IPS-NIHi11 (cell line): ENCODE data around the gene UGT2A2.
A peak's percentile ranks its signal among the peaks of the same experiment; 100 is the strongest.
"Not testable (repeated sequence)": the region's sequence is repeated elsewhere in the genome, so short reads cannot be mapped to it uniquely, and the experiment has no call there.

Source experiments
- DNase-seq: peaks from one replicate; pipeline ENCODE4 v3.0.0; 2012; ENCODE audit warnings: mixed read lengths, low spot score

The UGT2A2 gene

GRCh38 chr4:69639542-69639941 lies at the start of gene UGT2A2:
TSS of gene UGT2A2 (minus strand) at chr4:69639642. CDS start at chr4:69639640, 2 bp downstream.
- no peak for DNase-seq

DNA sequence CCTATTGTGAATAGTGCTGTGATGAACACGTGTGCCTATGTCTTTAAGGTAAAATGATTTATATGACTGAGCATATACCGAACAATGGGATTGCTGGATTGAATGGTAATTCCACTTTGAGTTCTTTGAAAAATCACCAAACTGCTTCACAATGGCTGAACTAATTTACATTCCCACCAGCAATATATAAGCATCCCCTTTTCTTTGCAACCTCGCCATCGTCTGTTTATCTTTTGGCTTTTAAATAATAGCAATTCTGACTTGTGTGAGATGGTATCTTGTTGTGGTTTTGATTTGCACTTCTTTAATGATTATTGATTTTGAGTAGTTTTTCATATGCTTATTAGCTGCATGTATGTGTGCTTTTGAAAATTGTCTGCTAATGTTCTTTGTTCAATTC lies 45.4 kb upstream of the UGT2A2 start:
- no peak for DNase-seq

- no peak for DNase-seq
Observed at GRCh38 chr4:69668680-69669079, 29.2 kb upstream of the UGT2A2 start.

DNA sequence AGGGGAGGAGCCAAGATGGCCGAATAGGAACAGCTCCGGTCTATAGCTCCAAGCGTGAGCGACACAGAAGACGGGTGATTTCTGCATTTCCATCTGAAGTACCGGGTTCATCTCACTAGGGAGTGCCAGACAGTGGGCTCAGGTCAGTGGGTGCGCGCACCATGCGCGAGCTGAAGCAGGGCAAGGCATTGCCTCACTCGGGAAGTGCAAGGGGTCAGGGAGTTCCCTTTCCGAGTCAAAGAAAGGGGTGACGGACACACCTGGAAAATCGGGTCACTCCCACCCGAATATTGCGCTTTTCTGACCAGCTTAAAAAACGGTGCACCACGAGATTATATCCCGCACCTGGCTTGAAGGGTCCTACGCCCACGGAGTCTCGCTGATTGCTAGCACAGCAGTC lies 24.6 kb upstream of the UGT2A2 start:
- DNase-seq: not testable (repeated sequence)

DNA sequence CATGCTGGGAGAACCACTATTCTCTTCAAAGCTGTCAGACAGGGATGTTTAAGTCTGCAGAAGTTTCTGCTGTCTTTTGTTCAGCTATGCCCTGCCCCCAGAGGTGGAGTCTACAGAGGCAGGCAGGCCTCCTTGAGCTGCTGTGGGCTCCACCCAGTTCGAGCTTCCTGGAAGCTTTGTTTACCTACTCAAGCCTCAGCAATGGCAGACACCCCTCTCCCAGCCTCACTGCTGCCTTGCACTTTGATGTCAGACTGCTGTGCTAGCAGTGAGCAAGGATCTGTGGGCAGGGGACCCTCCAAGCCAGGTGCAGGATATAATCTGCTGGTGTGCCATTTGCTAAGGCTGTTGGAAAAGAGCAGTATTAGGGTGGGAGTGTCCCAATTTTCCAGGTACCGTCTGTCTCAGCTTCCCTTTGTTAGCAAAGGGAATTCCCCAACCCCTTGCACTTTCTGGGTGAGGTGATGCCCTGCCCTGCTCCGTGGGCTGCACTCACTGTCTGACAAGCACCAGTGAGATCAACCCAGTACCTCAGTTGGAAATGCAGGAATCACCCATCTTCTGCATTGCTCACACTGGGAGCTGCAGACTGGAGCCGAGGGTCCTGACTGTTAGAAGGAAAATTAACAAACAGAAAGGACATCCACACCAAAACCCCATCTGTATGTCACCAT lies 21.8 kb upstream of the UGT2A2 start:
- DNase-seq: not testable (repeated sequence)

DNA sequence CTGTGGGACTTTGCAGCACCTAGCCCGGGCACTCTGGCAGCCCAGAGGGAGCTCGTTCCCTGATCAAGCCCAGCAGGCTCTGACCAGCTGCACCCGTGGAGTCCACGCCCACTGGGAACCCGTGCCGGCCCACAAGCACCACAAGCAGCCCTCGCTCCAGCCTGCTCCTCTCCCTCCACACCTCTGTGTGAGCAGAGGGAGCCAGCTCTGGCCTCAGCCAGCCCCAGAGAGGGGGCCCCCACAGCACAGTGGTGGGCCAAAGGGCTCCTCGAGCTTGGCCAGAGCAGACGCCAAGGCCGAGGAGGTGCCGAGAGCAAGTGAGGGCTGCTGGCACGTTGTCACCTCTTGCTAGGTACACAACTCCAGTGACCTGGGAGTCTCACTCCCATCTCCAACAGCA lies 18.7 kb upstream of the UGT2A2 start:
- DNase-seq: no peak

DNA sequence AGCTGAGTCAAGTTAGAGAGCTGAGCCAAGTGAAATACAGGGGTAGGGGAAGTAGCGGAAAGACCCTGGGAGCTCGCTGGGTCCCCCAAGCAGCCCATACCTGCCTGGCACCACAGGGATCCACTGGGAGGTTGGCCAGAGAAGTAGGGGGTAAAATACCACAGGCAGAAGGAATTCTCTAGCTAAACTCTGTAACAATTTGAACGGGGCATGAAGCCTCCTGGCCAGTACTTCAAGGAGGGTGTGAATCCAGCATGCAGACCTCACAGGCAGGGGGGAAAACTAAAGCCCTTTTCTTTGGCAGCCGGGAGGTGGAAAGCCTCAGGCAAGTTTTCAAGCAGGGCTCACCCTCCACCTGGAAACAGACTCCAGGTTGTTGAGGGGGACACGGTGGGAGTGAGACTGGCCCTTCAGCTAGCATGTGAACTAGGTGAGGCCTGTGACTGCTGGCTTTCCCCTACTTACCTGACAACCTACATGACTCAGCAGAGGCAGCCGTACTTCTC lies 17.3 kb upstream of the UGT2A2 start:
- DNase-seq: no peak

GRCh38 chr4:69653147-69653546 lies 13.7 kb upstream of the UGT2A2 start, which contains the start of gene UGT2A1:
TSS of gene UGT2A1 (minus strand) at chr4:69653247. CDS start at chr4:69647644, 5,603 bp downstream.
- DNase-seq: no peak

- no peak for DNase-seq
Observed at GRCh38 chr4:69650872-69651271, 11.4 kb upstream of the UGT2A2 start.

DNA sequence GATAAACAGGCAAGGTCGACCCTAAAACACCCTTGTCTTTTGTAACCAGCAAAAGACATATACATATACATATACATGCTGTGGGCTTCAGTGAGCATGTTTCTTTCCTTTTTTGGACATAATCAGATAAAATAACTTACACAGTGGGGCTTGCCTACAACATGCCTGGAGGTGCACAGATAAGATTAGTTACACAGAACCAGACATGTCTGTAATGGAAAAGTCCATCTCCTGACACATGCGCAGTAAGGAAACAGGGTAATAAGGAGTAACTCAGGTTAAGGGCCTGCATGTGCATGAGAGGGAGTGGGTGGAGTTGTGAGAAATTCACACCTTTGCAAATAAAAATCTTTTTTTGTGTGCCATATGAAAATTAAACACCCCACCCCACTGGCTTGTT lies 10.2 kb upstream of the UGT2A2 start:
- no peak for DNase-seq

GRCh38 chr4:69649207-69649606 lies 9.8 kb upstream of the UGT2A2 start:
- no peak for DNase-seq

DNA sequence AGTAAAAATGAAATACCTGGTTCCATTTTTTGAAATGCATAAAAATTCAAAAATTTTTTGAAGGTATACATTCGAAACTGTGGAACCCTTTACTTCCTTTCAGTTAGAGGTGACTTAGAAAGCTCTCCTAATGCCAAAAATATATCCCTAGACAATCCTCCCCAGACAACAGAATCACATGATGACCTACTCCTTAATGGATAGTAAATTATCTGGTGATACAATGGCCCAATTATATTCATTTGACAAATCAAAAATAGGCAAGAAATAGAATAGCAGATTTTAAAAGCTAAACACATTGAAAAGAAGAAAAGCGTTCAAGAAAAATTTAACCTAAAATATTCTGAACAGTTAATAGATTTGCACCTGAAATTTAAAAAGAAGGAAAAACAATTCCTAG lies 3.5 kb upstream of the UGT2A2 start:
- DNase-seq: no peak

DNA sequence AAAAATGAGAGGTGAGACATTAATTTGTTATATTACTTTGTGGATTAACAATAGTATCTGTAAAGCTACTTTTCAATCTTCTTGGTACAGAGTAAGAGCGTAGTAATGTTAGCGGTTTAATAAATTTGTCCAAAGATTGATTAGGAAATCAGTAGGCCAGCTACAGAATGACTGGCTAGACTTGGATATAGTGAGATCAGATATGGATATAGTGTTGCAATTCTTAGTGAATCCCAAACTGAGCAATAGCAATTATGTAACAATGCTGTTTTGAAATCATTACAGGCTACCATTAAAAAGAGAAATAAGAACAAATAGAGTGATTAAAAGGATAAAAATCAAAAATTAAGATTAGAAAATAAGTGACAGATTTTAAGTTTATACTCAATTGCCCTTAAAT lies 847 bp upstream of the UGT2A2 start:
- no peak for DNase-seq

DNA sequence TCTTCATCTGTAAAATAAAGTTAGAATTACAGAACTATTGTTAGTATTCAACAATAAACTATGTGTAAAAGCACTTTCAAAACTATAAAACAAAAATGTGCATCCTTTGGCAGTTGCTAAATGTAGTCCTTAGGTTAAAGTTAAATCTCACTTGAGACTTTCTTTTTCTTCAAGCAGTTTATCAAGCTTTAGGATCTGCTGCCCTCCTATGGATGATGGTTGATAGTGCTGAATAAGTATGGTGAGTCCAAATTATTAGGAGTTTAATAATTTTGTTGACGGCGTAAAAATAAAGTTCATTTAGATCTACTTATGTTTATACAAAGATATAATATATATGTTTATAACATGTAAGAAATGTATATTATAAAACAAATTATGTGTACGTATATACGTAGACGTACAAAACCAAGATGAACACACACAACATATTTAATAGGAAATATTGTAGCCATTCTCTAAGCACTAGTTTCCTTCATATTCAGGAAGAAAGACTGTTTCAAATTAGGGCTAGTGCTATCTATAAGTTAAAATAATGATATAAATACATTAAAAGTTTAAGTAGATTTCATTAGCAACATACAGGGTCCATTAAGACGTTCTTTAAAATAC lies 22.3 kb downstream of the UGT2A2 start:
- DNase-seq: peak; percentile 22

DNA sequence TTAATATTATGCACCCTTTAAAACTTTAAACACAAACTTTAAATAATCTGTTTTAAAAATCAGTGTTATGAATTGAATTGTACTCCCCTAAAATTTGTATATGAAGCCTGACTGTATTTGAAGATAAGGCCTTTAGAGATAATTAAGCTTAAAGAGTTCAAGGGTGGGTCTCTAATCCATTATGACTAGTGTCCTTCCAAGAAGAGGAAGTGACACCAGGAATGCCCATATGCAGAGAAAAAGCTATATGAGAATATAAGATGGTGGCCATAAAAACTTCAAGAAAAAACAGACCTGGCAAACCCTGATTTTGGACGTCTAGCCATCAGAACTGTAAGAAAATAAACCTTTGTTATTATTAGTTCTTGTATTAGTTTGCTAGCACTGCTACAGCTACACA lies 29.0 kb downstream of the UGT2A2 start:
- DNase-seq: no peak

DNA sequence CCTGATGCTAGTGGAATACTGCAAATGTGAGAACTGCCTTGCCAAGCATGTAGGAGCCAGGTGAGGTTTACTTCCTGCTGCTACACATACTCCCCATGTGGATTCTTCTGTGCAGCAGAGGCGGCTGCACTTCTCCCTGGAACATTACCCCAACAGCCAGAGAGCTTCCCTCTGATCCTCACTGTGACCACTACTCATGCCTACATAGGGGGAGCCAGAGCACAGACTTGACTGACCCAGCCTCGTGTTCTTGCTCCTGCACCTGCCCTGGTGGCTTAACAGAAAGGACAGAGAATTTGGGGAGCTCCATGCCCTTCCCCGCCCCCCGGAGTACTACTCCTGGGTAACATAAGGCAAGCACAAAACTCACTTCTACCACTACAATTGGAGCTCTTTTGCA lies 38.4 kb downstream of the UGT2A2 start:
- peak; percentile 11 for DNase-seq

DNA sequence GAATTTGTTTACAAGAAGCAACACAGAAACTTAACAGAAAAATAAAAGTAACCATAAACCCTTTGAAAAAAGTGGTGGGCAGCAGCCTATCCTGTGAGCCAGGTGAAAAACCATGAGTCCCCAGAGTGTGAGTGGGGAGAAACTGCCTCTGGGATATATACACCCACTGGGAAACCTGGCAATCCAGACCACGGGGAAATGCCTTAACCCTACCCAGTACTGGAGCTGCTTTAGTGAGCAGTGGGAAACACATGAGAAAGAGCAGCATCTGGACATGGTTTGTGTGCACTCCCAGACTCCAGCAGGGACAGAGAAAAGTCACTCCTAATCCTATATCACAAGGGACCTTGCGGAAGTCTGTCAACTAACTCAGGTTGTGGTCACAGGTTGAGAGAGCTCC lies 39.4 kb downstream of the UGT2A2 start:
- DNase-seq: no peak

DNA sequence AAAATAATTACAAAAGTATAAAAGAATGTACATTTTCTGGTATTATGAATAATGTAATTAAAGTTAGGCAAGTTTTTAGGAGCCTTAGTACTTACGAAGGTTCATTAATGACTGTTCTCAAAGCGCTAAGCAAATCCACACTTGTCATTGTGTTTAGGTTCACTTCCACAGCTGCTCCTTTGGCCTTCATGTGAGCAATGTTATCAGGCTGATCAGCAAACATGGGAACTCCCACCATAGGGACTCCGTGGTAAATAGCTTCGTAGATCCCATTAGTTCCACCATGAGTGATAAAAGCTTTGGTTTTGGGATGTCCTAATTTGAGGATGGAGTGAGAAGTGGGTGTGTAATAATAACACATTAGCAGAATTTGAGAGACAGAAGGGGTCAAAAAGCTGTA lies 45.1 kb downstream of the UGT2A2 start:
- DNase-seq: no peak

GRCh38 chr4:69591364-69591763 lies 48.1 kb downstream of the UGT2A2 start:
- DNase-seq: no peak

DNA sequence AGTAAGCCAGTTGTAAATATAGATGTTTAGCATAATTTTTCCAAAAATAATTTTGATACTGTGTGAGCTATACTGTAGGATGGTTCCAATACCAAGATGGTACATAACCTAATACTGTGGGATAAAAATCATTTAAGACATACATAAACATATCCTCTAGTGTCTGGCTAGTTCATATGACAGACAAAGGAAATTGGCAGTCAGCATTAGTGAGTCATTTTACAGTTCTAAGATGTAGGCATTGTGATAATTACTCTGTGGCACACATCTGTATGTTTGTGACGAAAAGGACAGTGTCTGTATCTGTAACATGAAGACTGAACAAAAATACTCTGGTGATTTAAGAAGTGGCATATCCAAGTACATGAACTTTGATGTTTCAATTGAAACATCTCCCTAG lies 49.6 kb downstream of the UGT2A2 start:
- DNase-seq: no peak

DNA sequence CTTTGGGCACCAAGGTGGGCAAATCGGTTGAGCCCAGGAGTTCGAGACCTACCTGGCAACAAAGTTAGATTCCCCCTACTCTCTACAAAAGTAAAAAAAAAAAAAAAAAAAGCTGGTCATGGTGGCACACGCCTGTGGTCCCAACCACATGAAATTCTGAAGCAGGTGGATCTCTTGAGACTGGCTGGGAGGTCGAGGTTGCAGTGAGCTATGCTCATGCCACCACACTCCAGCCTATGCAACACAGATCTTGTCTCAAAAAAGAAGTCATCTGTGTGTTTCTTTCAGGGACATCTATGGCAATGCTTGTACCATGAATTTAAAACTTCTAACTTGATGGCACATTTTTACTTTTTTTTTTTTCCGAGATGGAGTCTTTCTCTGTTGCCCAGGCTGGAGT lies 55.3 kb downstream of the UGT2A2 start:
- DNase-seq: no peak

GRCh38 chr4:69583543-69583942 lies 55.9 kb downstream of the UGT2A2 start:
- no peak for DNase-seq

DNA sequence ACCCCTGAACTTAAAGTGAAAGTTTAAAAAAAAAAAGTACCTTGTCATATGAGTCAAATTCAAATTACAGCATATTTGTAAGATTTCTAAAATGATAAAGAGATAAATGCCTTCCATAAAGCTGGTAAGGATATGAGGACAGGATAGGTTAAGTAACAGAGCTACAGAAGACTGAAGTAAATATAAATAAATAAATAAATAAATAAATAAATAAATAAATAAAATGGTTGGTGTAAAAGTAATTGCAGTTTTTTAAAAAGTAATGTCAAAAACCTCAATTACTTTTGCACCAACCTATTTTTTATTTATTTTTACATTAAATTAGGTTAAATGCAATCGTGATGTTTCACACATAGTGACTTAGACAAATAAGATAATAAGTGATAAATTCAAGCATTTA lies 62.2 kb downstream of the UGT2A2 start:
- DNase-seq: no peak
